A673 (cell line): Measurements from ENCODE around the gene MFAP3L. TPM values are rescaled to one million over a fixed set of nuclear protein-coding genes. Genes with fewer than 3 reads are reported as not detected.

ENCODE experiments used
- BruUV-seq: library from RNA; stranded (reverse); fragments of 400-500 nt; replicated peaks from 2 replicates; lab custom pipeline; 2021; lab: Mats Ljungman, UMichigan
- CTCF ChIA-PET: fragments of 300-600 bp; sonication (Branson Sonifier 250); formaldehyde crosslinking; loops from one replicate; lab custom pipeline; 2022; ENCODE audit warnings: antibody characterized with exemption; lab: Charles Lee
- POLR2A ChIA-PET: fragments of 300-600 bp; sonication (Branson Sonifier 250); formaldehyde crosslinking; loops from one replicate; lab custom pipeline; 2022; ENCODE audit warnings: antibody characterized with exemption; ENCODE audit not compliant: low non-redundant PET; lab: Charles Lee
- DNase-seq: peaks from one replicate; pipeline ENCODE4 v3.0.0-alpha.2; 2015; ENCODE audit warnings: low spot score
- H3K27ac ChIP-seq: fragments of 200-600 bp; sonication (generic); 2 replicates; pipeline ENCODE4 v1.5.1; 2016; ENCODE audit warnings: mixed run types, low read depth, mild to moderate bottlenecking, mixed read lengths, antibody characterized with exemption, low read length; ENCODE audit not compliant: poor library complexity, severe bottlenecking
- H3K27me3 ChIP-seq: fragments of 200-600 bp; sonication (generic); replicated peaks from 2 replicates; pipeline ENCODE4 v1.6.1; 2017; ENCODE audit warnings: mixed run types, low read depth, mild to moderate bottlenecking, mixed read lengths, antibody characterized with exemption, low read length; ENCODE audit not compliant: insufficient read depth, poor library complexity
- H3K36me3 ChIP-seq: fragments of 200-600 bp; sonication (generic); 2 replicates; pipeline ENCODE4 v1.6.1; 2016; ENCODE audit warnings: mixed run types, mild to moderate bottlenecking, mixed read lengths, antibody characterized with exemption, low read length; ENCODE audit not compliant: insufficient read depth, poor library complexity, severe bottlenecking
- H3K4me1 ChIP-seq: fragments of 200-600 bp; sonication (generic); 2 replicates; pipeline ENCODE4 v1.6.1; 2017; ENCODE audit warnings: mixed run types, mild to moderate bottlenecking, mixed read lengths, antibody characterized with exemption, low read length; ENCODE audit not compliant: insufficient read depth, poor library complexity, severe bottlenecking
- H3K4me3 ChIP-seq: fragments of 200-600 bp; sonication (generic); 2 replicates; pipeline ENCODE4 v1.5.1; 2016; ENCODE audit warnings: low read depth, mixed run types, mild to moderate bottlenecking, mixed read lengths, low read length; ENCODE audit not compliant: poor library complexity, severe bottlenecking
- H3K9me3 ChIP-seq: fragments of 200-600 bp; sonication (generic); 2 replicates; pipeline ENCODE4 v1.6.1; 2016; ENCODE audit warnings: mixed run types, low read depth, mild to moderate bottlenecking, mixed read lengths, antibody characterized with exemption, low read length; ENCODE audit not compliant: poor library complexity, severe bottlenecking
- EZH2 ChIP-seq: fragments of 200-600 bp; sonication (generic); IDR thresholded peaks from 2 replicates; pipeline ENCODE4 v1.6.1; 2017; ENCODE audit warnings: borderline replicate concordance, low read depth, mild to moderate bottlenecking, mixed read lengths, antibody characterized with exemption, low read length; ENCODE audit not compliant: poor library complexity, severe bottlenecking
- intact Hi-C: fragments of 100-400 bp; cut with micrococcal nuclease; formaldehyde crosslinking; loops from one replicate; pipeline ENCODE4 v1.10.0; 2022; ENCODE audit not compliant: unreplicated experiment
- total RNA-seq: library from RNA; stranded (reverse); gene quantifications from 2 replicates; pipeline ENCODE4 v1.2.3, GENCODE V29; 2021
- TF ChIP-seq, protein P1 (sequence below): fragments of 300-800, 200-600 bp; sonication (generic); conservative IDR thresholded peaks from 2 replicates; pipeline ENCODE4 v1.5.1; 2017; ENCODE audit warnings: low read depth, mild to moderate bottlenecking, antibody characterized with exemption, low read length, moderate library complexity, mixed read lengths

The MFAP3L gene
- total RNA-seq, 1 experiment from 2014 or later, result 7.6 TPM

DNA sequence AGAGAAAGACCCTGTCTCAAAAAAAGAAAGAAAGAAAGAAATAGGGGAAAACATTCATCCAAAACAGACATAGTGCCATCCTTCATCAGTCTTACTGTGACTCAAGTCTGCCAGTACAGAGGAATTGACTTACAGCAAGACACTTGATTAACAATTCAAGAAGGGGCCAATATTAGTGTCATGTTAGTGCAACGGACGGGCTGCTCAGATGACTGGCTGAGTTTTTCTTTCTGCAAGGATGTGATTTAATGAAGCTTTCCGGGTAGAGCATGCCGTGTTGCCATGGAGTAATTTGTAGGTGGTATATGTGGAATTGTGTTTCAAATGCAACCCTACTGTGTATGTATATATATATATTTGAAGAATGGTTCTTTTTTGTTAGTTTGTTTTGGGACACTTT, 12.6 kb upstream of the MFAP3L start:
- no peaks in the 10 kb centered on the region for H3K27me3 ChIP-seq
- ChIA-PET CTCF (no interaction called here), POLR2A (no interaction called here)
- no peak overlapping the region for H3K4me3 ChIP-seq
- no TSS peak for BruUV-seq
- H3K9me3 ChIP-seq, result no peaks in the 10 kb centered on the region
- intact Hi-C loops, result no loop called here
- DNase-seq, result no peak
- no peaks in the 10 kb centered on the region for H3K4me1 ChIP-seq
- H3K36me3 ChIP-seq, result no peaks in the 10 kb centered on the region
- H3K27ac ChIP-seq, result no peak overlapping the region
- TF ChIP-seq, protein P1, sequence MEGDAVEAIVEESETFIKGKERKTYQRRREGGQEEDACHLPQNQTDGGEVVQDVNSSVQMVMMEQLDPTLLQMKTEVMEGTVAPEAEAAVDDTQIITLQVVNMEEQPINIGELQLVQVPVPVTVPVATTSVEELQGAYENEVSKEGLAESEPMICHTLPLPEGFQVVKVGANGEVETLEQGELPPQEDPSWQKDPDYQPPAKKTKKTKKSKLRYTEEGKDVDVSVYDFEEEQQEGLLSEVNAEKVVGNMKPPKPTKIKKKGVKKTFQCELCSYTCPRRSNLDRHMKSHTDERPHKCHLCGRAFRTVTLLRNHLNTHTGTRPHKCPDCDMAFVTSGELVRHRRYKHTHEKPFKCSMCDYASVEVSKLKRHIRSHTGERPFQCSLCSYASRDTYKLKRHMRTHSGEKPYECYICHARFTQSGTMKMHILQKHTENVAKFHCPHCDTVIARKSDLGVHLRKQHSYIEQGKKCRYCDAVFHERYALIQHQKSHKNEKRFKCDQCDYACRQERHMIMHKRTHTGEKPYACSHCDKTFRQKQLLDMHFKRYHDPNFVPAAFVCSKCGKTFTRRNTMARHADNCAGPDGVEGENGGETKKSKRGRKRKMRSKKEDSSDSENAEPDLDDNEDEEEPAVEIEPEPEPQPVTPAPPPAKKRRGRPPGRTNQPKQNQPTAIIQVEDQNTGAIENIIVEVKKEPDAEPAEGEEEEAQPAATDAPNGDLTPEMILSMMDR, result no peak
- TF ChIP-seq EZH2, result no peak

DNA sequence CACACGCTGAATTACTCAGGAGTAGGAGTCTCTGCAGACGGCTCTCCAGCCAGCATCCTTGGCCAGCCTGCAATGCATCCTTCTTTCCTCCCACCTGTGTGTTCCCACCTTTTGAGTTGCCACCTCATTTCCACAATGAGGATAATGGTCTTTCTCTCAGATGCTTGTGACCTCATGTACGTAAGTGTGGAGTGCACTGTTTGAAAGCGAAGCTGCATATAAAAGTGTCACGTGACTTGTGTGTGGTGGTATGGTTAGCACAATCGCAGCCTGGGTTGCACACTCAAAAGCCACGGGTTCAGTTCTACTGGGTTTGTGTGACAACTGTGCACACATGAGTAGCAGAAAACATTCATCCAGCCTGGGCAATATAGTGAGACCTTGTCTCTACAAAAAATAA, 12.0 kb upstream of the MFAP3L start:
- no TSS peak for BruUV-seq

DNA sequence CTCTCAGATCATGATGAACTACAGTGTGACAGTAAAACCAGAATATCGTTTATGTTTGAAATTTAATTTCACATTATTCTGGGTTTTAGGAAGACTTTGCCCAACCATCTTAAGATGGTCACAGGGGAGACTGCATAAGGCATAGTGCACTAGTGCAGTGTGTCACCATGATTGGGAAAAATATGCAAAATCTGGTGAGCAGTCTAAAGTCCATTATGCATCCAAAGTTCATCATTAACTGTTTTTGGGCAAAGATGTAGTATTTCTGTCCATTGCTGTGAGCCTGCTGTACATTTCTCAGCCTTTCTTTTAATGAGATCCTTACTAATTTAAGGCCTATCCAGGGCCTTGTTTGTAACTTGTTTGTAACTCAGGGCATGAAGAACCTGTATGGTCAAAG, 11.3 kb upstream of the MFAP3L start:
- CTCF ChIA-PET, result no interaction called here

More for the DNA sequence above, 12.0 kb upstream of the MFAP3L start:
- POLR2A ChIA-PET, result no interaction called here
- no peaks in the 10 kb centered on the region for H3K4me1 ChIP-seq
- no peaks in the 10 kb centered on the region for H3K27me3 ChIP-seq
- CTCF ChIA-PET, result no interaction called here
- no peak overlapping the region for H3K4me3 ChIP-seq
- no peaks in the 10 kb centered on the region for H3K9me3 ChIP-seq
- TF ChIP-seq, protein P1, result no peak
- TF ChIP-seq EZH2, result no peak
- H3K36me3 ChIP-seq, result no peaks in the 10 kb centered on the region
- no peak for DNase-seq
- H3K27ac ChIP-seq, result no peak overlapping the region
- intact Hi-C loops, result no loop called here

More for the DNA sequence above, 11.3 kb upstream of the MFAP3L start:
- no peak overlapping the region for H3K27ac ChIP-seq
- H3K36me3 ChIP-seq, result no peaks in the 10 kb centered on the region
- TF ChIP-seq, protein P1, result no peak
- TF ChIP-seq EZH2, result no peak
- POLR2A ChIA-PET, result no interaction called here
- H3K4me3 ChIP-seq, result no peak overlapping the region
- intact Hi-C loops, result no loop called here
- no peak for DNase-seq
- no TSS peak for BruUV-seq
- no peaks in the 10 kb centered on the region for H3K4me1 ChIP-seq
- H3K27me3 ChIP-seq, result no peaks in the 10 kb centered on the region
- no peaks in the 10 kb centered on the region for H3K9me3 ChIP-seq
